Left cardiac atrium (tissue), 4 donors: Measurements from ENCODE around the gene OSER1. TPM values are rescaled to one million over a fixed set of nuclear protein-coding genes. Genes with fewer than 3 reads are reported as not detected.

Source experiments
- ATAC-seq, 2 donors: fragments of 200-7000 bp; cut with Tn5 transposase; one replicate each; pipeline ENCODE4 v1.9.1; 2020; ENCODE audit warnings: mild to moderate bottlenecking in 2 of 2, moderate library complexity in 2 of 2
- DNase-seq: peaks from one replicate; pipeline ENCODE4 v3.0.0-alpha.2; 2020
- intact Hi-C, 2 donors: fragments of 100-400 bp; cut with DNase I; formaldehyde crosslinking; loops; one replicate each; pipeline versions ENCODE4 v1.14.1 to v1.15.1; 2022 to 2023
- total RNA-seq, 2 donors: library from RNA; stranded (reverse); fragmentation: NEBNext Ultra II Directional; extraction: Animal tissue kit (Norgen Biotek cat#: 25700); gene quantifications; one replicate each; pipeline ENCODE4 v1.2.1, GENCODE V29; 2021
- donor health status: DM: no; HTN: yes; CAD: no.
- donor health status: DM: no; HTN: yes; CAD: no; lungs with severe emphysema.
- donor health status: DM: yes; HTN: yes; CAD: no.
- donor health status: Dilated cardiomyopathy.

Gene OSER1
- total RNA-seq, 2 donors from 2014 or later: 19.9 to 28.5 TPM

GRCh38 chr20:44186201-44186600 is 24.4 kb downstream of the OSER1 start:
- intact Hi-C loops: loop anchor here (5.0 kb wide), 2 partner anchors 34 to 69 kb away; no protein-coding TSS in a partner anchor
- DNase-seq (no peak), ATAC-seq (peak; percentile 4 to 12)

- ATAC-seq (no peak), DNase-seq (no peak)
- intact Hi-C loops: loop anchor here (5.0 kb wide), 2 partner anchors 33 to 68 kb away; no protein-coding TSS in a partner anchor
Observed at GRCh38 chr20:44185574-44185973, 25.0 kb downstream of the OSER1 start.

- ATAC-seq (no peak), DNase-seq (no peak)
- intact Hi-C loops: no loop called here
Observed at GRCh38 chr20:44183282-44183681, 27.3 kb downstream of the OSER1 start.

- no peak for DNase-seq
- intact Hi-C loops: no loop called here
- ATAC-seq: no peak
Observed at GRCh38 chr20:44182863-44183262, 27.7 kb downstream of the OSER1 start.

- intact Hi-C loops: no loop called here
- ATAC-seq (no peak), DNase-seq (no peak)
Observed at GRCh38 chr20:44182135-44182765, 28.3 kb downstream of the OSER1 start.

- ATAC-seq: peak in 1 of 2 donors; percentile 32
- no peak for DNase-seq
- intact Hi-C loops: no loop called here
Observed at GRCh38 chr20:44181611-44182010, 29.0 kb downstream of the OSER1 start.

GRCh38 chr20:44180814-44181213 is 29.8 kb downstream of the OSER1 start:
- ATAC-seq (peak; percentile 73 to 84), DNase-seq (peak; percentile 58)
- intact Hi-C loops: no loop called here

- no peak for DNase-seq
- intact Hi-C loops: no loop called here
- peak; percentile 27 to 29 for ATAC-seq
Observed at GRCh38 chr20:44176833-44177534, 33.6 kb downstream of the OSER1 start.

DNA sequence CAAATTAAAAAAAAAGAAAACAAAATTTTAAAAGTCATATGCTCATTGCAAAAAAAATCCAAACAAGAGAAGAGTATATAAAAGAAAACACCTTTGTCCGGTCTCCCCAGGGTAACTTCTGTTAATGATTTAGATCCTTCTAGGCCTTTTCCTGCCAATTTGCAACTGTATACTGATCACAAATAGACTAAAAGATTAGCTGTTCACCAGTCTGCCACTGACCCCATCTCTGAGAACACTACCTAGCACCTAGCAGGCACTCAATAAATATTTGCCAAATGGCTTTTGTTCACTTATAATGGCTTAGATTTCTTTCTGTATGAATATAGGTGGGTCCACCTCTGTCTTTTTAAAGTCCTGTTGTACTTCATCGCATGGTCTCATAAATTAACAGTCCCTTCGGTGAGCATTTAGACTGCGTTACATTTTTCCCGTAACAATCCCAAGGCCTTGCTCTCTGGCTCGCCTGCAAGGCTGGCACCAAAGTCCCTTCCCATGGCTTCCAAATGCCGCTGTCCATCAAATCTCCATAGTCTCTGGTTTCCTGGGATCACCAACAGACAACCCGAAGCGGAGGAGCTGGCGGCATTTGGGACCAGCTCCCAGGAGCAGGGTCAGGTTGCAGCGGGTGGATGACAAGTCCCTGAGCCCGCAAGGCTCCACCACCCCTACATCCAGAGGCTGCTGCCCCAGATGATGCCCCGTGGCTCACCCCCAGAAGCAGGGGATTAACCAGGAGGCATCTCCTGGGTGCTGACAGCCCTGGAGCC is 35.4 kb downstream of the OSER1 start:
- ATAC-seq (peak in 1 of 2 donors; percentile 15), DNase-seq (no peak)
- intact Hi-C loops: no loop called here

DNA sequence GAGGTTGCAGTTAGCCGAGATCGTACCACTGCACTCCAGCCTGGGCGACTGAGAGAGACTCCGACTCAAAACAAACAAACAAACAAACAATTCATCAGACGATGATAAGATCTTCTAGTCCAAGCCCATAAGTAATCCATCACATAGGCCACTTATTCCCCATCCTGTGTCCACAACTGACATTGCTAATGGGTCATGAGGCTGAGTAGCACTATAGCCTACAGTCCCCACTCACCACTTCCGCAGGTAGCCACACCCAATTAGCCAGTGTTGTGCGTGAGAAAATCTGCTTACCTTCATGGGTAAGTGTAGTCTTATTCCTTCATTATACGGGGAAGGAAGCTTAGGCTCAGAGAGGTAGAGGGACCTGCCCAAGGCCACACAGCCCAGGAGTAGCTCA is 36.7 kb downstream of the OSER1 start:
- ATAC-seq (no peak), DNase-seq (no peak)
- intact Hi-C loops: no loop called here

GRCh38 chr20:44173116-44173515 is 37.5 kb downstream of the OSER1 start:
- intact Hi-C loops: no loop called here
- DNase-seq (no peak), ATAC-seq (no peak)

- no peak for DNase-seq
- ATAC-seq: no peak
- intact Hi-C loops: no loop called here
Observed at GRCh38 chr20:44172572-44172950, 38.0 kb downstream of the OSER1 start.

GRCh38 chr20:44171775-44172571 is 38.6 kb downstream of the OSER1 start:
- intact Hi-C loops: no loop called here
- no peak for DNase-seq
- no peak for ATAC-seq

DNA sequence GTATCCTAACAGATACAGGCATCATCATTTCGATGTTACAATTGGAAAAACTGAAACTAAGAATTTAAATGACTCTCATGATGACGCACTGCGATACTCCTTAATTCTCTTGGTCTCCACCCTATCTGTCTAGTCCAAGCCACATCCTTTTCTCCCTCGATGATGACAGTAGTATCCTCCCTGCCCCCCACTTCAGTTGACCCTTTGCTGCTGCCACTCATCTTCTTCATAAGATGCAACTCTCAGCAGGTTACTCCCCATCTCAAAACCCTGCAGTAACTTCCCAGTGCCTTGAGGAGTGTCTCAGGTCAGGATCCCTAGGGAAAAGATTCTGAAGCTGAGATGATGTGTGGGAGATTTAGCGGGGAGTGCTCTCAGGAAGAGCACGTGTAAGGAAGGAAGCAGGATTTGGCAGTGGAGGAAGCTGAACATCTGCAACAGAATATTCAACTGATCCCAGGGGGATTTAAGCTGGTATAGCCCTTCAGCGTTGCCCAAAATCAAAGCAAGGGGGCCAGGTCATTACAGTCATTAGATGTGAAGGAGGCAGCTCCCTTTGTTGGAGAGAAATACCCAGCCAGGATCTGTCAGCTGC is 39.7 kb downstream of the OSER1 start:
- DNase-seq (no peak), ATAC-seq (peak in 1 of 2 donors; percentile 46)
- intact Hi-C loops: no loop called here

DNA sequence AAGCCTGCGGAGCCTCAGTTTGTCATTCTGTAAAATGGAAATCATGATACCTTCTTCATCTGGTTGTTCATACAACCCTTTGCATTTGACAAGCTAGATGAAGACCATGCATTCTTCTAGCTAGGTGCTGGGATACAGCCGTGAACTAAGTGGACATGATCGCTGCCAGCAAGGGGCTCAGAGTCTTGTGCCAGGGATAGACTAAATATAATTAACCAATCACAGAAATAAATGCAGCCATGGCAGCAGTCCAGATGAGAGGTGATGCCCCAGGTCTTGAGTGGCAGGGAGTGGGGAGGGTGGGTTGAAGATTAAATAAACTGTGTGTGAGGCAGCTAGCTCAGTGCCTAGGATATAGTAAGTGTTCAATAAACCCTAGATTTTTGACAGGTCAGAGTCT is 42.8 kb downstream of the OSER1 start:
- no peak for DNase-seq
- ATAC-seq: peak in 1 of 2 donors; percentile 22
- intact Hi-C loops: no loop called here

DNA sequence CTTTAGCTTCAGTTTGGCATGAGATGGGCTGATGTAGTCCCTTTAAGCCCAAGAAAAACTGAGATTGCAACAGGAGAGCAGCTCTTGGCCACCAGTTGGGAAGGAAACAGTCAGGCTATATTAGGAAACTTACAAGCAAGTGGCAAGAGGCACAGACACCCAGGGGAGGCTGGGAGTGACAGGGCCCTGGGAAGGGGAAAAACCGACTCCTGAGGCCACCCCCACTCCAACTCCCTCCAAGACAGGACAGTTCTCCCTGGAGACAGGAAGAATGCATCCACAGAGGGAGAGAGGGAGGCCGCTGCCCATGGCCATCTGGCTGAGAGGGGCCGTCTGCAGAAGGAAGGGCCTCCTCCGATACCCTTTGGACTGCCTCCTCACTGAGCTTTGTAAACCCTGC is 44.1 kb downstream of the OSER1 start:
- ATAC-seq: peak; percentile 87 to 94
- DNase-seq: peak; percentile 46
- intact Hi-C loops: no loop called here

DNA sequence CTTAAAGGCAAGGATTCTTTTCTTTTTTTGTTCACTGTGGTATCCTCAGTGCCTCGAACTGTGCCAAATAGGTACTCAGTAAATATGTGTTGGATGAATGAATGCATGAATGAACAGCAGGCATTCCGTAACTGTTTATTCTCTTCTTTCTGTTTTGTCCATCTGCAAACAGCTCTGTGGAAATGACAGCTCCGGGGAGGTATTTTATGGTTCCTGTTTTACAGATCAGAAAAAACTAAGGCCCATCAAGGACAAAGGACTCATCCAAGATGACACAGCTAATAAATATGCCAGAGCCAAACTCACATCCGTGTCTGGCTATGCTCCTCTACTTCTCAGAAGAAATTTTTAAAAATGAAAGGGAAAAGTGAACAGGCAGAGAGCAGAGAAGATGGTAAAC is 44.6 kb downstream of the OSER1 start:
- DNase-seq (no peak), ATAC-seq (peak in 1 of 2 donors; percentile 11)

GRCh38 chr20:44160133-44160532 is 50.4 kb downstream of the OSER1 start:
- intact Hi-C loops: no loop called here
- no peak for DNase-seq
- no peak for ATAC-seq

More for the DNA sequence above, 44.6 kb downstream of the OSER1 start:
- intact Hi-C loops: no loop called here

DNA sequence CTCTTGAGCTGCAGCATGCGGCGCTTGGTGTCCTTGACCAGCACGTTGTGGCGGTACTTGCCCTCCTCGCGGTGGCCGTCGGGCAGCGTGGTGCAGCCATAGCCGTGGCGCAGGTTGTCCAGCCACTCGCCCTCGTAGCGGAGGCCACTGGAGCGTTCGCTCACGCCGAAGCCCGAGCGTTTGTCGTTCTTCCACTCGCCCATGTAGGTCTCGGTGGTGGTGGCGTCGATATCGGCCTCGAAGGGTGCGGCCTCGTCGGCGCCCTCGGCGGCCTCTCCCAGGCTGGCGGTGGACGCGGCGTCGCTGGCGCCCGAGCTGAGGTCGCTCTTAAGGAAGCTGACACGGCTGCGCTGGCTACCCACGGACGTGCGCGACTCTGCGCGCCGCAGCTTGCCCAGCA is 50.9 kb downstream of the OSER1 start:
- no peak for ATAC-seq
- intact Hi-C loops: no loop called here

More for the DNA sequence above, 50.9 kb downstream of the OSER1 start:
- no peak for DNase-seq
